ENCODE results near the gene LMNTD1.

Gene LMNTD1

DNA sequence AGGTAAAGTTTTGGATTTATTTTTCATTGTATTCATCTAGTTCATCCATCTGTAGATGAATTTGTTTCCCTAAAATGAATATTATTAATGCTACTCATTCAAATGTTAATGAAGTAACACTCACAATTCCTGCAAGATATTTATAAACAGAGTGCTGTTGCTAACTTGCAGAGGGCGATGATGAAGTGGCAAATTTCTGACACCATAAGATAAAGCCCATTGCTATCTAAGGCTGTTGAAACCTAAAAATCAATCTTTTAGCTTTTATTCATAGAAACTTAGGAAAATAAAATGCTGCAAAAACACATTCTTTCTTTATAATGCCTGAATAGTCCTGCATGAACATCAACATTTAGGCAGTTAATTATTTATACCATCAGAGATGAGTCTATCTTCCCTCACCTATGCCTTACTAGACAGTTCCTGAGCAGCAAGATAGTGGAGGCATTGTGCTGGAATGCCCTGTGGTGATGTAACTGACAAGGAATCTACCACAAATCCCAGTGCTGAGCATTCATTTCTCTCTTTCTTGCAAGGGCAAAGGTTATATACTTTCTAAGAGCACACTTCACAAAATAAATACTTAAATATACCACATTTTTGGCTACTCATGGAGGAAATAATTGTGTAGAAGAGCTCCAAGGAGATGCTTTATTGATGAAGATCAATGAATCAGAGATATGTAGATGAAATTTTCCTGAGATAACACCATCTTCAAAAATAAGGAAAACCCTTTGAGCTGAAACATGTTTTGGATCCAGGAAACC lies 57.6 kb downstream of the LMNTD1 start:
- Histone ChIP-seq H3K4me3 (ENCODE audit: low read depth, low read length) (no peak overlapping the region), H3K36me3 (ENCODE audit: control insufficient read depth in 1 of 2, insufficient read depth in 2 of 2, low read length in 2 of 2) (no peaks in the 10 kb centered on the region), H2BK12ac (ENCODE audit: low read length) (no peak overlapping the region), H3K4ac (ENCODE audit: low read depth, low read length) (no peak overlapping the region), H2BK5ac (ENCODE audit: low read depth, low read length, poor library complexity) (no peak overlapping the region), H3K9ac (ENCODE audit: low read length) (no peak overlapping the region), H4K12ac (ENCODE audit: low read depth, low read length) (no peak overlapping the region), H2AK5ac (ENCODE audit: low read length) (no peak overlapping the region), H3K4me1 (ENCODE audit: control insufficient read depth in 1 of 2, insufficient read depth in 2 of 2, low read length in 2 of 2) (peaks cover 0 to 2% of the 10 kb centered on the region in 2 experiments), H3K9me3 (ENCODE audit: insufficient read depth, low read depth, low read length) (peaks cover 1% of the 10 kb centered on the region), H3K18ac (ENCODE audit: low read length) (no peak overlapping the region), H3K4me2 (ENCODE audit: low read length) (no peak overlapping the region), H4K91ac (ENCODE audit: low read depth, low read length) (no peak overlapping the region), H3K27me3 (ENCODE audit: insufficient read depth, low read length) (no peaks in the 10 kb centered on the region), H2BK120ac (ENCODE audit: insufficient read depth, low read length, poor library complexity) (no peak overlapping the region), H3K23ac (ENCODE audit: low read length) (no peak overlapping the region), H4K8ac (ENCODE audit: low read depth, low read length) (no peak overlapping the region), H2AFZ (ENCODE audit: insufficient read depth, low read length, poor library complexity) (no peak overlapping the region), H3K79me2 (ENCODE audit: control insufficient read depth, insufficient read depth, low read length, poor library complexity) (no peaks in the 10 kb centered on the region), H3K27ac (ENCODE audit: low read depth, low read length) (peak overlapping the region; percentile 89), H3K79me1 (ENCODE audit: low read length) (peaks cover 8% of the 10 kb centered on the region), H3K14ac (ENCODE audit: low read length) (no peak overlapping the region)
- DNase-seq = peak; percentile 85 to 94
- no CpG with 5 or more reads among the region's 1 CpG for WGBS (ENCODE audit: extremely low coverage, insufficient coverage, insufficient read length)

DNA sequence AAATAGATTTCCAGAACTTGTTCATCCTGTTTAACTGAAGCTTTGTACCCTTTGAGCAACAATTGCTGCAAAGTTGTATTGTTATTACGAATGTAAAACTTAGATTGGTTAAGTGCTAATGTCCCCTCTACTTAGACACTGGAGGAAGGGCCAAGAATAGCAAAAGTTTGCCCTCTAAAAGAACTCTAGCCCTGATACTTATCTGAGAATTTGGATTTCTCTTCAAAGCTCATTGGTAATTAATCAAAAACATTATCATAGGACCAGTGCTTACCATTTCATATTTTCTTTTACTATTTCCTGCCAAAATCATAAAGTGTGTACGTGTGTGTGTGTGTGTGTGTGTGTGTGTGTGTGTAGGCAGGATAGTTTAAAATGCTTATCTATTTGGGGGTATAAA lies 58.2 kb downstream of the LMNTD1 start:
- no peak overlapping the region for H3K23ac ChIP-seq (ENCODE audit: low read length)
- H3K36me3 ChIP-seq (ENCODE audit: control insufficient read depth in 1 of 2, insufficient read depth in 2 of 2, low read length in 2 of 2) = no peaks in the 10 kb centered on the region
- WGBS (ENCODE audit: extremely low coverage, insufficient coverage, insufficient read length) = no CpG with 5 or more reads among the region's 2 CpGs
- no peak overlapping the region for H3K14ac ChIP-seq (ENCODE audit: low read length)
- no peaks in the 10 kb centered on the region for H3K27me3 ChIP-seq (ENCODE audit: insufficient read depth, low read length)
- peaks cover 0 to 2% of the 10 kb centered on the region in 2 experiments for H3K4me1 ChIP-seq (ENCODE audit: control insufficient read depth in 1 of 2, insufficient read depth in 2 of 2, low read length in 2 of 2)
- H3K9ac ChIP-seq (ENCODE audit: low read length) = no peak overlapping the region
- no peak overlapping the region for H4K8ac ChIP-seq (ENCODE audit: low read depth, low read length)
- H3K27ac ChIP-seq (ENCODE audit: low read depth, low read length) = no peak overlapping the region
- H3K4me2 ChIP-seq (ENCODE audit: low read length) = no peak overlapping the region
- DNase-seq = peak in 1 of 2 donors; percentile 41
- H2AK5ac ChIP-seq (ENCODE audit: low read length) = no peak overlapping the region
- no peak overlapping the region for H3K18ac ChIP-seq (ENCODE audit: low read length)
- no peak overlapping the region for H4K12ac ChIP-seq (ENCODE audit: low read depth, low read length)
- H4K91ac ChIP-seq (ENCODE audit: low read depth, low read length) = no peak overlapping the region
- H3K79me1 ChIP-seq (ENCODE audit: low read length) = peaks cover 8% of the 10 kb centered on the region
- peaks cover 1% of the 10 kb centered on the region for H3K9me3 ChIP-seq (ENCODE audit: insufficient read depth, low read depth, low read length)
- no peak overlapping the region for H2BK5ac ChIP-seq (ENCODE audit: low read depth, low read length, poor library complexity)
- H2BK120ac ChIP-seq (ENCODE audit: insufficient read depth, low read length, poor library complexity) = no peak overlapping the region
- H3K4ac ChIP-seq (ENCODE audit: low read depth, low read length) = no peak overlapping the region
- H3K4me3 ChIP-seq (ENCODE audit: low read depth, low read length) = no peak overlapping the region
- no peaks in the 10 kb centered on the region for H3K79me2 ChIP-seq (ENCODE audit: control insufficient read depth, insufficient read depth, low read length, poor library complexity)
- H2AFZ ChIP-seq (ENCODE audit: insufficient read depth, low read length, poor library complexity) = no peak overlapping the region
- no peak overlapping the region for H2BK12ac ChIP-seq (ENCODE audit: low read length)

GRCh38 chr12:25493682-25494081 lies 59.4 kb downstream of the LMNTD1 start:
- Histone ChIP-seq H4K12ac (ENCODE audit: low read depth, low read length) (no peak overlapping the region), H3K18ac (ENCODE audit: low read length) (no peak overlapping the region), H3K4me3 (ENCODE audit: low read depth, low read length) (no peak overlapping the region), H2BK12ac (ENCODE audit: low read length) (peak overlapping the region; percentile 47), H3K4me2 (ENCODE audit: low read length) (no peak overlapping the region), H3K79me1 (ENCODE audit: low read length) (peaks cover 8% of the 10 kb centered on the region), H3K27me3 (ENCODE audit: insufficient read depth, low read length) (no peaks in the 10 kb centered on the region), H2AFZ (ENCODE audit: insufficient read depth, low read length, poor library complexity) (no peak overlapping the region), H2BK120ac (ENCODE audit: insufficient read depth, low read length, poor library complexity) (peak overlapping the region; percentile 19), H4K8ac (ENCODE audit: low read depth, low read length) (no peak overlapping the region), H3K4me1 (ENCODE audit: control insufficient read depth in 1 of 2, insufficient read depth in 2 of 2, low read length in 2 of 2) (peaks cover 0 to 2% of the 10 kb centered on the region in 2 experiments), H3K4ac (ENCODE audit: low read depth, low read length) (no peak overlapping the region), H3K79me2 (ENCODE audit: control insufficient read depth, insufficient read depth, low read length, poor library complexity) (no peaks in the 10 kb centered on the region), H3K36me3 (ENCODE audit: control insufficient read depth in 1 of 2, insufficient read depth in 2 of 2, low read length in 2 of 2) (no peaks in the 10 kb centered on the region), H2BK5ac (ENCODE audit: low read depth, low read length, poor library complexity) (no peak overlapping the region), H3K9me3 (ENCODE audit: insufficient read depth, low read depth, low read length) (peaks cover 1% of the 10 kb centered on the region), H3K23ac (ENCODE audit: low read length) (no peak overlapping the region), H3K9ac (ENCODE audit: low read length) (no peak overlapping the region), H3K14ac (ENCODE audit: low read length) (no peak overlapping the region), H3K27ac (ENCODE audit: low read depth, low read length) (no peak overlapping the region), H2AK5ac (ENCODE audit: low read length) (peak overlapping the region; percentile 6), H4K91ac (ENCODE audit: low read depth, low read length) (no peak overlapping the region)
- WGBS (ENCODE audit: extremely low coverage, insufficient coverage, insufficient read length) = no CpG with 5 or more reads among the region's 3 CpGs
- DNase-seq = no peak

GRCh38 chr12:25491396-25492325 lies 61.4 kb downstream of the LMNTD1 start:
- no CpG with 5 or more reads among the region's 4 CpGs for WGBS (ENCODE audit: extremely low coverage, insufficient coverage, insufficient read length)

More at GRCh38 chr12:25491396-25492325, 61.4 kb downstream of the LMNTD1 start:
- Histone ChIP-seq H3K79me2 (ENCODE audit: control insufficient read depth, insufficient read depth, low read length, poor library complexity) (no peaks in the 10 kb centered on the region), H2AK5ac (ENCODE audit: low read length) (no peak overlapping the region), H3K4me1 (ENCODE audit: control insufficient read depth in 1 of 2, insufficient read depth in 2 of 2, low read length in 2 of 2) (peaks cover 0 to 2% of the 10 kb centered on the region in 2 experiments), H3K4ac (ENCODE audit: low read depth, low read length) (no peak overlapping the region), H3K18ac (ENCODE audit: low read length) (no peak overlapping the region), H3K14ac (ENCODE audit: low read length) (no peak overlapping the region), H3K9ac (ENCODE audit: low read length) (no peak overlapping the region), H2BK5ac (ENCODE audit: low read depth, low read length, poor library complexity) (no peak overlapping the region), H3K4me3 (ENCODE audit: low read depth, low read length) (no peak overlapping the region), H2BK120ac (ENCODE audit: insufficient read depth, low read length, poor library complexity) (no peak overlapping the region), H4K12ac (ENCODE audit: low read depth, low read length) (no peak overlapping the region), H2BK12ac (ENCODE audit: low read length) (peak overlapping the region; percentile 15), H3K23ac (ENCODE audit: low read length) (no peak overlapping the region), H3K27ac (ENCODE audit: low read depth, low read length) (no peak overlapping the region), H3K79me1 (ENCODE audit: low read length) (peaks cover 4% of the 10 kb centered on the region), H3K4me2 (ENCODE audit: low read length) (no peak overlapping the region), H2AFZ (ENCODE audit: insufficient read depth, low read length, poor library complexity) (no peak overlapping the region), H4K8ac (ENCODE audit: low read depth, low read length) (no peak overlapping the region), H4K91ac (ENCODE audit: low read depth, low read length) (no peak overlapping the region), H3K27me3 (ENCODE audit: insufficient read depth, low read length) (no peaks in the 10 kb centered on the region), H3K9me3 (ENCODE audit: insufficient read depth, low read depth, low read length) (no peaks in the 10 kb centered on the region), H3K36me3 (ENCODE audit: control insufficient read depth in 1 of 2, insufficient read depth in 2 of 2, low read length in 2 of 2) (no peaks in the 10 kb centered on the region)
- DNase-seq = peak in 1 of 2 donors; percentile 74

All from trophoblast cell (in vitro differentiated cells and primary cell).